Suppressor macrophage (primary cell): ENCODE data around the gene CCDC152.

ENCODE experiments used
- DNase-seq, 4 experiments: peaks; one replicate each; pipeline ENCODE4 v3.0.0-alpha.2; 2020 to 2022

The CCDC152 gene

DNA sequence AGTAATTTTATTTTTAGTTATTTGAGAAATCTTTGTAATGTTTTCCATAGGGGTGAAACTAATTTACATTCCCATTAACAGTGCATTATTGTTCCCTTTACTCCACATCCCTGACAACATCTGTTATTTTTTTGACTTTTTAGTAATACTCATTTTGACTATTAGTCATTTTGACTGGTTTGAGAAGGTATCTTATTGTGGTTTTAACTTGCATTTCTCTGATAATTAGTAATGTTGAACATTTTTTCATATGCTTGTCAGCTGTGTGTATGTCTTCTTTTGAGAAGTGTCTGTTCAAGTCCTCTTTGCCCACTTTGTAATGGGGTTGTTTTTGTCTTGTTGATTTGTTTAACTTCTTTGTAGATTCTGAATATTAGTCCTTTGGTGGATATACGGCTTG is 27.5 kb downstream of the CCDC152 start:
- DNase-seq = no peak

DNA sequence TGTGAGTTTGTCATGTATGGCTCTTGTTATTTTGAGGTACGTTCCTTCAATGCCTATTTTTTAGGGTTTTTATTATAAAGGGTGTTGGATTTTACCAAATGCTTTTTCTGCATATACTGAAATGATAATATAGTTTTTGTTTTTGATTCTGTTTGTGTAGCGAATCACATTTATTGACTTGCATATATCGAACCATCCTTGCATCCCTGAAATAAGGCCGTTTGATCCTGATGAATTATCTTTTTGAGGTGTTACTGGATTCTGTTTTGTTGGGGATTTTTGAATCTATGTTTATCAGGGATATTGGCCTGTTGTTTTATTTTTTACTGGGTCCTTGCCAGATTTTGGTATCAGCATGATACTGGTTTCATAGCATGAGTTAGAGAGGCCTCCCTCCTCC is 29.1 kb downstream of the CCDC152 start:
- no peak for DNase-seq

DNA sequence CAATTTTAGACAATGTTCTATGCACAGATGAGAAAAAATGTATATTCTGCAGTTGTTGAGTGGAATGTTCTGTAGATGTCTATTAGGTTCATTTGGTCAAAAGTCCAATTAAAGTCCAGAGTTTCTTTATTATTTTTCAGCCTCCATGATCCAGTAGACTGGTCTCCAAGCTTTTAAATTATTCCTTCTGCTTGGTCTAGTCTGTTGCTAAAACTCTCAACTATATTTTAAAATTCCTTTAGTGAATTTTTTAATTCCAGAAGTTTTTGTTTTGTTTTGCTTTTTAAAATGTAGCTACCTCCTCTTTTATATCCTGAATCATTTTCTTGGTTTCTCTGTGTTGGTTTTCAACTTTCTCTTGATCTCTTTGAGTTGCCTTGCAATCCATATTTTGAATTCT is 30.5 kb downstream of the CCDC152 start:
- DNase-seq = no peak

DNA sequence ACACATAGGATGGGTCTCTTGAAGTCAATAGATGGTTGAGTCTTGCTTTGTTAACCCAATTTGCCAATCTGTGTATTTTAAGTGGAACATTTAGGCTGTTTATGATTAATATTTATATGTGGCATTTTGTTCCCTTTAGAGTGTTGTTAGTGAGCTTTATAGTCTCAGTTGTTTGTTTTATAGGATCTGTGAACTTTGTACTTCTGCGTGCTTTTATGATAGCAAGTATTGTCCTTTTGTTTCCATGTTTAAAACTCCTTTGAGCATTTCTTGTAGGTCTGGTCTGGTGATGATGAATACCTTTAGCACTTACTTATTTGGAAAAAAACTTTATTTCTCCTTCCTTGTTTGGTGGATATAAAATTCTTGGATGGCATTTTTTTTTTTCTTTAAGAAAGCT is 31.2 kb downstream of the CCDC152 start:
- no peak for DNase-seq

DNA sequence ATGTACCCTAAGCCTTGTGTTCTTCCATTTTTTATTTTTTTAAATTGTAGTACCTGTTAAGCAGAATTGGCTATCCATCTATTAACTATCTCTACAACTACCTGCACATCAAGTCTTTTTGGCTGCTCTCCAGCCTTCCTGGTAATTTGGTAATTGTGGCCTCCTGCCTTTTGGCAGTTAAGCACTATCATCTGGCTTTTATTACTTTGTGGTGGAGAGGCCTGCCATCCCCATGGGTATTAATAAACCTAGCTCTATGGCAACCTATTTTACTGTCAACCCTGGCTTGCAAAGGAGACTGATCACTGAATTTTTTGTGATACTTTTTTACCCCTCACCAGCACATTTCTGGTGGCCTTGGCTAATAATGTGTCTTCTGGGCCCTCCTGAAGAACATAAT is 34.5 kb downstream of the CCDC152 start:
- DNase-seq = no peak

DNA sequence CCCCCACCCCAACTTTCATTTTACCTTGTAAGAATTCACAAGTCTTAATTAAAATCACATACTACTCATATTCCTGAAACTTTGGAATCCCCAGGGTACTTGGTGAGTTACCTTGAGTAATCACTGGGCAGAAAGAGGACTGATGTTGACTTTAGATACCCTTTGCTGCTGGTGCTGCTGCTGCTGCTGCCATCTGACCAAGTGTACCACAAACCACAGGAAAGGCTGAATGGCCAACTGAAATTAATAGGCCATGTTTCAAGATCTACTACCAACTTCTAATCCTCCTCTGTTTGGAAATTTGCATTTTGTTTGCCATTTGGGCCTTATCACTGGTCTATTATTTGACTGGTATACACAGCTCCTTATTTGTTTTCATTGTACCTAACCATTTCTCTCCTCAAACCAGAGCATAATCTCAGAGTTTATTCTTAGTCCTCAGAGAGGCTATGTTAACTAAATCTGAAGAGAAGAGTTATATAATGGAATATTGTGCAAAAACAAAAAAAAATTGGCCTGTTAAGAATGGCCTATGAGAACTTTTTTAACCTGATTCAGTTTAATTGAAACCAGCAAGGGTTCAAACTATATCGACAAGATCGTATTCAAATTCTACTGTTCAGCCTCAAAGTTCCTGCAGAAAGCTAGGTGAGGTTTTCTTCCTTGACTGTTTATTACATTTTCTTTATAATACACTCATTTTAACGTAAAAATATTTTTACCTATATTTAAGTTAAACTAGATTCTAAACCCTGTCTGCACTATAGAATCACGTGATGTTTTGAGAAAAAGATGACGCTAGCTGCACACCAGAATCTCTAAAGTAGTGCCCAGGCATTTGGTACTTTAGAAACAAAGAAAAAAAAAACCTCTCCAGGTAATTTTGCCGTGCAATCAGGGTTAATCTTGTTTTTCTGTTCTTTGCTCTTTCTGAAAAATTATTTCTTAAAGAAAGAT is 41.9 kb downstream of the CCDC152 start:
- DNase-seq = peak in 3 of 4 experiments; percentile 24 to 38 (median 31)

DNA sequence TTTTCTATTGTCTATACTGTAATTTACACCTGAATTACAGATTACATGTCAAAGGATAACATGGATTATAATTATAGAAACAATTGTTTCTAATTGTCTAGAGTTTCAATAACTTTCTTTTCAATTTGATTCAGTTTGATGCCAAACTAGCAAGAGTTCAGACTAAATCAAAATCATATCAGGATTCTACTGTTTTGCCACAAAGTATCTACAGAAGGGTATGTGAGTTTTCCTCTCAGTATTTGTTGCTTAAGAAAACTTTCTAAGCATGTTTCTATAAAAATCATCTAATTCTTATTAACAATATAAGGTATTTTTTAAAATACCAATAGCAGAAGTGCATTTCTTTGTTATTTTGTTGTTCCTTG is 42.6 kb downstream of the CCDC152 start:
- DNase-seq = peak in 1 of 4 experiments; percentile 2

DNA sequence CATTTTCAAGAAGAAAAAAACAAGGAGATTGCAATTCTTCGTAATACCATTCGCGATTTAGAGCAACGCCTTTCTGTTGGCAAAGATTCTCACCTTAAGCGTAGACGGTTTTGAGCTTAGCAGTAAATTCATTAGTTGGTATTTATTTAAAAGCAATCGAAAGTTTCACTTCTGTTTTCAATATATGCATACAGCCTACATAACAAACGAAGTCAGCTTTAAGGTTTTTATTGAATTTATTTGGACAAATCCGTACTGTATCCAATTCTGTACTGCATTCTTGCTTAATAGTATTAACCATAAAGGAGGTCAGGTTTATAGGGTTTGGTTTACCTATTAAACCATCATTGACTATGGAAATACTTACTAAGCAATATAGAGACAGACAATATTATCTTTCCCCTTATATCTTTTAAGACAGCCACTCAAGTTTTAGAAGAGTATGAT is 43.1 kb downstream of the CCDC152 start:
- peak in 1 of 4 experiments; percentile 18 for DNase-seq

DNA sequence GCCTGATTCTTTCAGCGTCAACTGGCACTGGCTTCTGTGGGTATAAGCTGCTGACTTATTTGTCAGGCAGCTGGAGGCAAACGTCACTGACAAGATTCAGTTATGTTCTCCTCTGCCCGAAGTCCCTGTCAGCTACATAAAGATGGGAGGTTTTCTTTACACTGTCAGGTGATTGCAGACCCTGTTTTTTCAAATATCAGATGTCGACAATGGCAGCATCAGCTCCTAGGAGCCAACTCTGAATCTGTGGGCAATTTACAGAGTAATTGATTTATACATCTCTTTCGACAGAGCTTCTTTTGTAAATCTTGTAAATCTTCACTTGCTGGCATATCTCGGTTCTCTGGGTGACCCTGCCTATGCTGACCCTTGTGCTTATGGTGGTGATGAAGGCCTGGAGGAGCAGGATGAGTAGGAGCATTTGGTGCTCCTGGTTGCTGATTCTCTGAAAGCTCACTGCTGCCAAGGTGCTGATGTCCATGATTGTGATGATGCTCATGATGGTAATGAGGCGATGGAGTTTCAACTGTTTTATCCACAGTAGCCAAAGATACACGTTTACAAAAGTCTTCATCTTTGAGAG is 44.2 kb downstream of the CCDC152 start:
- DNase-seq = no peak

DNA sequence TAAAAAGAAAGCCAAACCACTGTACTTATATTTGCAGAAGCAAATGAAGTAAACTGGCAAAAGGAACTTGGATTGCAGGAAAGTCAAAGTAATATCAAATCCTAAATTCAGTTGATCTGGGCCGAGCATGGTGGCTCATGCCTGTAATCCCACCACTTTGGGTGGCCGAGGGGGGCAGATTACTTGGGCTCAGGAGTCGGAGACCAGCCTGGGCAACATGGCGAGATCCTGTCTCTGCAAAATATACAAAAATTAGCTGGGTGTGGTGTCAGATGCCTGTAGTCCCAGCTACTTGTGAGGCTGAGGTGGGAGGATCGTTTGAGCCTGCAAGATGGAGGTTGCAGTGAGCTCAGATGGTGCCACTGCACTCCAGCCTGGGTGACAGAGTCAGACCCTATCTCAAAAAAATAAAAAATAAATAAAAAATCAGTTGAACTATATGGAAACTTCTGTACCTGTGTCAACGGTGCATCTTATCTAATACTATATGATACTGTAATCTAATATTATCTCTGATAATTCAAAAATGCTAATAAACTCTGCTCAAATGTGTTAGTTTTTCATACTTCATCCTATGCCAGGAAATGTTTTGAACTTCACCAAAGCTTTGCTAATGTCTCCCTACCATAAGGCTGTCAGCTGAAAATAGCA is 45.0 kb downstream of the CCDC152 start:
- peak in 1 of 4 experiments; percentile 3 for DNase-seq

DNA sequence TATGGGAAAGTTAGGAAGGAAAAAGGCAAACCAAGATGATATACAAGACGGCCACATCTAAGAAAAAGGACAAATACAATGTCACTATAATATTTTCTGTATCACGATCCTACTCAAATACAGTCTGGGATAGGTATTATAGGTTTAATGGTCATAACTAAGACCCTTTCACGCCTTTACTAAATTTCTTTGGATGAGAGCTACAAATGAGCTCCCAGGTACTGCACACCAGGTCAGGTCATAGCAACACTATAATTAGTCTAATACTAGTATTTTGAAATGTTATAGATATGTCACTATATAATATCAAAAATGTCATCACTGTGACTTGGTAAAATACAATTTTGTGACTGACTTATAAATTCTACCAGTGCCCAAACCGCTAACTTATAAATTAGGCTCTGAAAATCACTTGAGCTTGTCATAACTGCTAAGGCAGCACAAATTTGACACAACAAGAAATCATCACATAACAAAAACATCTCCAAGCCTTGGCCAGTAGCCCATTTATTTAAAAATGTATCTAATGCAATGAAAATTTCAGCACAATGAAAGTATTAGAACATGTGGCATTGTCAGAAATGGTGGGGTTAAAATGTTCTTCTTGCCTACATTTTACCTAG is 48.2 kb downstream of the CCDC152 start:
- DNase-seq = peak in 1 of 4 experiments; percentile 12

DNA sequence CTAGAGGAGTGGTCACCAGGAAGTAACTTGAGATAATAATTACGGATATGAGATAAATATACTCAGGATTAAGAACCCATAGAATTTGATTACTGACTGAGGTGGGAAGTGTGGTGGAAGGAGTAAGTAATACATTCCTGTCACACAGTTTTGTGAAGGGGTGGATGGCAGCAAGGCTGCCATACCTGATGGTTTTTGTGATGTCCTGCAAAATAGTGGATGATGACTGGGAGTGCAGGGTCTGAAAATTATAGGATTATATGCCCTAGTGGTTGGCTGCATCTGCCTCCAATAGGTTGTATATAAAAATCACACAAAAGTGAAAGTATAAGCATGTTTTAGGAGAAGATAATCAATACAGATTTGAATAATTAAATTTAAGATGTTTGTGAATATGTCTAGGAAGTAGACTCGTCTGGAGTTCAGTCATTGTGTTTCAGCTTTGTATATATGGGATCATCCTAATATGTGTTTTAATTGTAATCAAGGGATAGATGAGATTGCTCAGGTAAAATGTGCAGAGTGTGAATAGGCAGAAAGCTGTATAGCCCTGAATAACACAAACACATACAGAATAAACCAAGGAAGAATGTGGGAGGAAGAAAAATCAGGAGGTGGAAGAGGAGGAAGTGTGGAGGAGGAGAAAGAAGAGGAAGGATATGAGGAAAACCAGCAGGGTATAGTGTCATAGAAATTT is 49.5 kb downstream of the CCDC152 start:
- peak in 2 of 4 experiments; percentile 20 to 30 for DNase-seq

DNA sequence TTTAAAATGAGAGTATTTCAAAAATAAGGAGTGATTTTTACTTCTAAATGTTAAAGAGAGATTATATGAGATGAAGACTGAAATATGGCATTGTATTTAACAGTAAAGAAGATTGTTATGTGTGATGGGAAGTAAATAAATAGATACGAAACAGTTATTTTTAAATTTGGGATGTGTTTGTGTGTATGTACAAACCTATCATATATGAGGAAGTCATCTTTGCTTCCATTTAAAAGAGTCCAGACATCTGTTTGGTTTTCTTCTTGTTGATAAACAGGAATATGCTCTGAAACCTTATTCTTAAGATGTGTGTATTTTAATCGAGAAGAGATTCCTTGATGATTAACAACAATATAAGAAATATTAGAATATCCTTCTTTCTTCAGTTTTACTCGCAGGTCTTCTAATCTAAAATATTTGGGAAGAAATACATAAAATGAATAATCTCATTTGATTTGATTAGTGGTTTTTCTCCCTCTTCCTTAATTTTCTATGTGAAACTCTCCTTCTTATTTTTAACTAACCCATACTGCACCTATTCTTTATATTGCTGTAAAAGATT is 50.2 kb downstream of the CCDC152 start:
- peak in 1 of 4 experiments; percentile 34 for DNase-seq

DNA sequence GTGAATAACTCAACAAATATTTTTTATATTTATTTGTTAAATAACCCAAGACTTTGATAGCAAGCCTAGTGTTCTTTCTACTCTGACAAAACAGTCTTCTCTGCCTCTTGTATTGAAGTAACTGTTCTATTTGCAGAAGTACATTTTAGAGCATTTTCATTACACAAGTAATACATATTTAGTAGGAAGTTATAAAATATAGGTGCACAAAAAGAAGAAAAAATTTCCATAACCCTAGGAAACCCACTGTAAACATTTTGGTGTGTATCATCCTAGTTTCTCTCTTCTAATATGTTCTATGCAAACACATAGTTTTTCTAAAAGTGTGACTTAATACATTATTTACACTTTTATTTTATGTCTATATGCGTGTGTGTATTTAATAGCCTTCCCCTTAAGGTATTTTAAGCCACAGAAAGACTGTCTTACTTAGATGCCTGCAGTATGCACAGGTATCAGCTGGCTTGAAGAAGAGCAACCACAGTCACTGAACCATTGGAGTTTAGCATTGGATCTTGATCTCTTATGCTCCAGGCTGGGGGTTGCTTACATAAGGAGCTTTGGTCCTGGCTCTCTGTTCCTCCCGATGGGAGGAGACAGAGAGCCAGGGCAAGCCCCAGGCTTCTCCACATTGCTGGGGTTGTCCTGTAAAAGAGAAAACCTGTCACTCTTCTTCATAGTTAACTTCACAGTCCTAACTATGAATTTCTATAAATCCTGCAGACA is 51.3 kb downstream of the CCDC152 start:
- peak in 1 of 4 experiments; percentile 37 for DNase-seq

DNA sequence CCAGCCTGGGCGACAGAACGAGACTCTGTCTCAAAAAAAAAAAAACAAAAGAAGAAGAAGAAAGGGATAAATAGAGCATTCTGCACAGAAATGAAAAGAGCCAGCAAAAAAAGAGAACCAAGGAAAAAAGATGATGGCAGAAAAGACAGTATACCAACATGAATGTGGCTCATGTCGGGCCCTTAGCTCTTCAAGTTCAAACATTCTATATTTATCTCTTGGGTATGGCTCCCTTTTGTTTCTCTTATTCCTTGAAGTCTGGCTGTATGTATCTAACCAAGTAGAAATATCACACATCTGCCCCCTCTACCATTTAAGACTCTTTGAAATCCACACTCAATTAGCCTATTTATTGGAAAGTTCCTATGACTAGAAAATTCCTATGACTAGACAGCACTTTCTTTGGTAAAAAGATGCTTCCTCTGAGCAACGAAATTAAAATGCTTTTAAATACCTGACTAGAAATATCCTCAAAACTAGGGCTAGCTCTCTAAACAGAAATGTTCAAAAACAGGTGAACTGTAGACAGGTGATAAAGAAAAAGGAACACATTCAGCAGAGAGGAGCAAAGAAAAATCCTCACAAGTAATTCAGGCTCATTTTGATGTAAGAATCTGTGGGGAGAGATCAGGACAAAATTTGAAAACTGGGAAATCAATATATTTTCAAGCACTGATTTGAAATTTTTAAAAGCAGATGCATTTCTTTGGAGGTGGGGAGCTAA is 52.4 kb downstream of the CCDC152 start:
- DNase-seq = peak in 1 of 4 experiments; percentile 10

DNA sequence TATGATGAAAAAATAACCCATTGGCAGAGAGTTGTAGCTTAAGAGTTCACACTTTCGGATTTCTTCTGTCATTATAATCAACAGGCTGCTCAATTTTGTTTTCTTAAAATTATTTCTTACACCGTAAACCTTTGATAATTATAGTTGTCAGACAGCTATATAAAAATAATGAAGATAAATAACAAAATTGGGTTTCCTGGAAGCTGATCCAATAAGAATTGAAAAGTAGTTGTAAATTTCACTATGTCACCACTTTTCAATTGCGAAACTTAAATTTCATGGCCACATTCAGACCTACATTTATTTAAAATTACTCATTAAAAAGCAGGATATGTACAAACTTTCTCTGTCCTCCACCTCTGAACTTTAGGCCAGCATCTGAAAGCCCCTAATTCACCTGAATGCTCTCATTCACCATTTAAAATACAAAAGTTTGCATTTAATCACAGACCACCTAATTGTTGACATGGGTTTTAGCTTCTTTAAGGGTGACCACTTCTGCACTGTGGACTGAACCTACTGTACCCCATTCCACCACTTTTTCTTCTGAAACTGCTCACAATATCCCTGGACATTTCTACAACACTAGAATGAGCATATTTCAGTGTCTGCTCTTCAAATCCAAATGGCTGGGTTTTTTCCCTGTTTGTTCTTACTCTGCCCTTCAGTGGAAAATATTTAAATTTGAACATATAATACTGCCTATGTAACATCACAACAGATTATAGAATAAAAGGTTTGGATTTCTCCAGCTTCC is 54.4 kb downstream of the CCDC152 start:
- DNase-seq = peak in 1 of 4 experiments; percentile 20

DNA sequence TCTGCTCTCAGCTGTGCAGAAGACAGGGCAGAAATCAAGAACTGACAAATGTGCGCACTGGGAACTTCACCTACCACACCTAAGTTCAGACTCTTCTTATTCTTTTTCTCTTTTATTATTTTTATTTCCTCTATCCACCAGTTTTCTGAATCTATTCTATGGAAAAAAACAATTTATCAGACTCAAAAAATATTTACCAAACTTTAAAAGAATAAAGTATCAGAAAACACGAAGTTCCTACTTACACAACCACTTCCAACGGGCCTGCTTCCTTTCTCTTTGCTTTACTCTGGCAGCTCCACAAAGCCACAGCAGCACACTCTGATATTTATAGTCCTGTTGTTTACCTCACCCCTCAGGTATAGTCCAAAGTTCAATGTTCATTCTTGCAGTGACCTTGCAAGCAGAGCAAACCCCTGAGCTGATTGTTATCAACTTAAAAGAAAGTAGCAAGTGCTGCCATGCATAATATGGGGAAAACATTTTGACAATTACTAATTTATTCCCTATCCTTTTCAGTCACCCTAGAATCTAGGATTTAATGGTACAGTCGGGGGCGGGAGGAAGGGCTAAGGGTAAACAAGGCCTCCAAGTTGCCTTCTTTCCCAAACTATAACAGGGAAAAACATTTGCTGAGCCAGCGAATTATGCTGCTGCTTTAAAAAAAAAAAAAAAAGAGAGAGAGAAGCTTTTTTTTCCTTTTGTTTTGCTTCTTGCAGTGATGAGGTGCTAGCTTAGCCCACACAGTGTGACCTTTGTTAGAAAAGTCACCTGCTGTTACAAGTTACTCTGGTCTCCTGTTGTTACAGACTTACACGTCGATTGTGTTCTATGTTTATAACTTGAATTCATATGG is 55.2 kb downstream of the CCDC152 start, which contains the start of gene SELENOP:
Gene SELENOP, minus strand, starts transcription at position 302 of the 856 bp plus-strand sequence. CDS start 3,539 bp downstream, outside the sequence.
- peak; percentile 79 to 93 (median 84) for DNase-seq

DNA sequence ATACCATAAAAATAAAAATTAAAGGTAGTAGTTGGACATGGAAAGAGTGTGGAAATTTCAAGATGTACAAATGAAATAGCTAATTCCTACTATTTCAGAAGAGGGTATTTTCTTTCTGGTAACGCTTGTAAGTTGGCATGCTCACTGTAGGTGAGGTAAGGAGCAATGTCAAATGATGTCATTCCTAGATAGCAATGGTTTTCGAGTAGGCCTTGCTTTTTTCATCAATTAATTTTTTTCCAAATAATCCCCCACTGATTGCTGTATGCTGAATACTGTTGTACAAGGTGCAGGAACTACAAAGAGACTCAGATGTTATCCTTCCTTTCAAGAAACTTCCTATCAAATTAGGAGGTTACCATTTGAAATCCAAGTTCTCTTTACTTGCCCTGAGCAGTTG is 56.0 kb downstream of the CCDC152 start:
- DNase-seq = no peak
